Measurements from ENCODE around the gene OOSP4A.

DNA sequence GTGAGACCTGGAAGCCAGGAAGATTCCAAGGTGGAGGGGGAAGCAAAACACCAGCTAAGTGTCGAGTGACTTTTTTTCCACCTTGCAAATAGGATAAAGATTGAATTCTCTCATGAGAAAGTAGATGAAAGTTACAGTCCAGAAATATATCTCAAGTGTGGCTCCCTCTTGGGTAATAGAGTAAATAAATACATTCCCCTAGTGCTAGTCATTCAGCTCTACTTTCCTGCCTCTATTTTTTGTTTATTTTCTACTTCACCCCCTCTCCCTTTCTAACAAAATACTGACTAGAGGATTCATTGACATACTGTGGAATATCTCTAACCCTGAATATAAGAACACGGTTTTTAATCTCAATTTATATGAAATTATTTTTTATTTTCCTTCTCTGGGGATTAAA is 34.0 kb downstream of the OOSP4A start:
- no peak for TF ChIP-seq EZH2 (IDR thresholded peaks at IDR 0.05; ENCODE audit: insufficient read depth, low read length)
- TF ChIP-seq, protein P1, sequence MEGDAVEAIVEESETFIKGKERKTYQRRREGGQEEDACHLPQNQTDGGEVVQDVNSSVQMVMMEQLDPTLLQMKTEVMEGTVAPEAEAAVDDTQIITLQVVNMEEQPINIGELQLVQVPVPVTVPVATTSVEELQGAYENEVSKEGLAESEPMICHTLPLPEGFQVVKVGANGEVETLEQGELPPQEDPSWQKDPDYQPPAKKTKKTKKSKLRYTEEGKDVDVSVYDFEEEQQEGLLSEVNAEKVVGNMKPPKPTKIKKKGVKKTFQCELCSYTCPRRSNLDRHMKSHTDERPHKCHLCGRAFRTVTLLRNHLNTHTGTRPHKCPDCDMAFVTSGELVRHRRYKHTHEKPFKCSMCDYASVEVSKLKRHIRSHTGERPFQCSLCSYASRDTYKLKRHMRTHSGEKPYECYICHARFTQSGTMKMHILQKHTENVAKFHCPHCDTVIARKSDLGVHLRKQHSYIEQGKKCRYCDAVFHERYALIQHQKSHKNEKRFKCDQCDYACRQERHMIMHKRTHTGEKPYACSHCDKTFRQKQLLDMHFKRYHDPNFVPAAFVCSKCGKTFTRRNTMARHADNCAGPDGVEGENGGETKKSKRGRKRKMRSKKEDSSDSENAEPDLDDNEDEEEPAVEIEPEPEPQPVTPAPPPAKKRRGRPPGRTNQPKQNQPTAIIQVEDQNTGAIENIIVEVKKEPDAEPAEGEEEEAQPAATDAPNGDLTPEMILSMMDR (IDR thresholded peaks at IDR 0.05; ENCODE audit: insufficient read depth, low read depth, low read length), result no peak

Measured in astrocyte (in vitro differentiated cells and primary cell).